ENCODE results near the gene BHLHE23. TPM values are rescaled to one million over a fixed set of nuclear protein-coding genes. Genes with fewer than 3 reads are reported as not detected.

Gene BHLHE23
- total RNA-seq, 1 donor from 2014 or later: not detected

- DNase-seq (ENCODE audit: low read depth): no peak
- H3K4me3 ChIP-seq (ENCODE audit: low read depth, low read length): no peak overlapping the region
- TF ChIP-seq CTCF (conservative IDR thresholded peaks at IDR 0.05; ENCODE audit: low read depth, low read length): no peak
Observed at GRCh38 chr20:63000958-63001357, 5.8 kb downstream of the BHLHE23 start.

GRCh38 chr20:63000036-63000435 is 6.7 kb downstream of the BHLHE23 start:
- no peak for DNase-seq (ENCODE audit: low read depth)
- no peak overlapping the region for H3K4me3 ChIP-seq (ENCODE audit: low read depth, low read length)
- no peak for TF ChIP-seq CTCF (conservative IDR thresholded peaks at IDR 0.05; ENCODE audit: low read depth, low read length)

- no peak overlapping the region for H3K4me3 ChIP-seq (ENCODE audit: low read depth, low read length)
- no peak for DNase-seq (ENCODE audit: low read depth)
- no peak for TF ChIP-seq CTCF (conservative IDR thresholded peaks at IDR 0.05; ENCODE audit: low read depth, low read length)
Observed at GRCh38 chr20:62999580-62999979, 7.2 kb downstream of the BHLHE23 start.

- no peak overlapping the region for H3K4me3 ChIP-seq (ENCODE audit: low read depth, low read length)
- no peak for DNase-seq (ENCODE audit: low read depth)
- TF ChIP-seq CTCF (conservative IDR thresholded peaks at IDR 0.05; ENCODE audit: low read depth, low read length): no peak
Observed at GRCh38 chr20:62998449-62998848, 8.3 kb downstream of the BHLHE23 start.

- TF ChIP-seq CTCF (conservative IDR thresholded peaks at IDR 0.05; ENCODE audit: low read depth, low read length): no peak
- DNase-seq (ENCODE audit: low read depth): no peak
Observed at GRCh38 chr20:62997417-62998035, 9.2 kb downstream of the BHLHE23 start.

GRCh38 chr20:62996596-62996982 is 10.2 kb downstream of the BHLHE23 start:
- H3K4me3 ChIP-seq (ENCODE audit: low read depth, low read length): no peak overlapping the region
- no peak for TF ChIP-seq CTCF (conservative IDR thresholded peaks at IDR 0.05; ENCODE audit: low read depth, low read length)
- no peak for DNase-seq (ENCODE audit: low read depth)

More at GRCh38 chr20:62997417-62998035, 9.2 kb downstream of the BHLHE23 start:
- H3K4me3 ChIP-seq (ENCODE audit: low read depth, low read length): no peak overlapping the region

- DNase-seq (ENCODE audit: low read depth): no peak
- TF ChIP-seq CTCF (conservative IDR thresholded peaks at IDR 0.05; ENCODE audit: low read depth, low read length): no peak
- H3K4me3 ChIP-seq (ENCODE audit: low read depth, low read length): no peak overlapping the region
Observed at GRCh38 chr20:62995898-62996595, 10.7 kb downstream of the BHLHE23 start.

Measured in epithelial cell of proximal tubule (primary cell).